DND-41 (cell line): ENCODE data around the gene SPARCL1.
A peak's percentile ranks its signal among the peaks of the same experiment; 100 is the strongest.
"Not testable (repeated sequence)": the region's sequence is repeated elsewhere in the genome, so short reads cannot be mapped to it uniquely, and the experiment has no call there.

Experiments
- ATAC-seq: fragments of 200-7000 bp; cut with Tn5 transposase; 3 replicates; pipeline ENCODE4 v1.9.1; 2021; ENCODE audit warnings: low read depth; ENCODE audit not compliant: insufficient read depth
- DNase-seq: peaks from one replicate; pipeline ENCODE4 v3.0.0-alpha.2; 2020
- H2AFZ ChIP-seq: 2 replicates; pipeline ENCODE4 v1.6.0; 2012; ENCODE audit warnings: low read depth, low read length
- H3K27ac ChIP-seq: 2 replicates; pipeline ENCODE4 v1.5.1; 2012; ENCODE audit warnings: low read length, inconsistent platforms
- H3K27me3 ChIP-seq: fragments of 200-600 bp; sonication (generic); 2 replicates; pipeline ENCODE4 v1.6.0; 2012; ENCODE audit warnings: low read length, mild to moderate bottlenecking, inconsistent platforms; ENCODE audit not compliant: insufficient read depth, poor library complexity
- H3K36me3 ChIP-seq: 2 replicates; pipeline ENCODE4 v1.5.1; 2012; ENCODE audit warnings: low read length, inconsistent platforms; ENCODE audit not compliant: insufficient read depth
- H3K4me1 ChIP-seq: 2 replicates; pipeline ENCODE4 v1.5.1; 2012; ENCODE audit warnings: mild to moderate bottlenecking, low read length; ENCODE audit not compliant: insufficient read depth
- H3K4me2 ChIP-seq: 2 replicates; pipeline ENCODE4 v1.6.0; 2012; ENCODE audit warnings: mild to moderate bottlenecking, moderate library complexity, low read length, inconsistent platforms; ENCODE audit not compliant: insufficient read depth
- H3K4me3 ChIP-seq, 2 experiments: fragments of 200-600 bp in 1 of 2; shearing (Covaris generic) in 1 of 2; 2 replicates each; pipeline ENCODE4 v1.5.1; 2012 to 2016; ENCODE audit warnings: inconsistent platforms in 2 of 2, low read length in 2 of 2, mild to moderate bottlenecking in 2 of 2, low read depth in 1 of 2, moderate library complexity in 1 of 2
- H3K79me2 ChIP-seq: 2 replicates; pipeline ENCODE4 v1.6.0; 2012; ENCODE audit warnings: low read length, inconsistent platforms; ENCODE audit not compliant: insufficient read depth
- H3K9ac ChIP-seq: 2 replicates; pipeline ENCODE4 v1.6.0; 2012; ENCODE audit warnings: low read depth, mild to moderate bottlenecking, inconsistent platforms, low read length, moderate library complexity
- H3K9me3 ChIP-seq: 2 replicates; pipeline ENCODE4 v1.5.1; 2012; ENCODE audit warnings: low read length, moderate library complexity, mild to moderate bottlenecking, inconsistent platforms; ENCODE audit not compliant: insufficient read depth, severe bottlenecking
- H4K20me1 ChIP-seq: 2 replicates; pipeline ENCODE4 v1.6.0; 2012; ENCODE audit warnings: low read length; ENCODE audit not compliant: insufficient read depth
- EZH2 ChIP-seq: IDR thresholded peaks from 3 replicates; pipeline ENCODE4 v1.6.1; 2012; ENCODE audit warnings: borderline replicate concordance, low read depth, mild to moderate bottlenecking, moderate library complexity, low read length, inconsistent platforms; ENCODE audit not compliant: severe bottlenecking
- TF ChIP-seq, protein P1 (sequence below): IDR thresholded peaks from 2 replicates; pipeline ENCODE4 v1.5.1; 2012; ENCODE audit warnings: borderline replicate concordance, low read length, moderate library complexity, mild to moderate bottlenecking; ENCODE audit not compliant: poor library complexity, severe bottlenecking; ENCODE audit errors: extremely low read depth

Gene SPARCL1

DNA sequence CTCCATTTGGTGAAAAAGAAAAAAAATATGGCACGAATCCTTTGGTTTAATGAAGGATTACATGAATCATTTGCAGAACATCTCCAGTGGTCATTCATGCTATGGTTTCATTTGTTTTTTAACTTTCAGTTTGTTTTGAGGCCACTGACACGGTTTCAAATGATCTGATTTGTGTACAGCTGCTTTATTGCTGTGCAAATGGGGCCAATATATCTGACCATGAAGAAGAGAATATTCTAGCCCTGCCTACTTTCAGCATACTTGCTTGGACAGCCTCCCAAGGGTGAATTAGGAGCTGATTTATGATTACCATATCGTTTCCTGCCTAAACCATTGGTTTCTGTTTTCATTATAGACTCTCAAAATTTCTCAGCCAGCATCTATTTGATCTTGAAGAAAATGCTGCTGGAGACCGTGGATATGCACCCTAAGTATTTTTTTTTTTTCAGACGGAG lies 30.7 kb downstream of the SPARCL1 start:
- Histone ChIP-seq H3K36me3 (no peaks in the 10 kb centered on the region), H3K9ac (no peak overlapping the region), H3K27ac (no peak overlapping the region), H2AFZ (no peak overlapping the region), H3K4me2 (no peak overlapping the region), H4K20me1 (no peaks in the 10 kb centered on the region), H3K4me3 (no peak overlapping the region), H3K4me1 (no peaks in the 10 kb centered on the region), H3K9me3 (no peaks in the 10 kb centered on the region), H3K79me2 (no peaks in the 10 kb centered on the region), H3K27me3 (no peaks in the 10 kb centered on the region)
- DNase-seq (no peak), ATAC-seq (no peak)
- TF ChIP-seq, protein P1, sequence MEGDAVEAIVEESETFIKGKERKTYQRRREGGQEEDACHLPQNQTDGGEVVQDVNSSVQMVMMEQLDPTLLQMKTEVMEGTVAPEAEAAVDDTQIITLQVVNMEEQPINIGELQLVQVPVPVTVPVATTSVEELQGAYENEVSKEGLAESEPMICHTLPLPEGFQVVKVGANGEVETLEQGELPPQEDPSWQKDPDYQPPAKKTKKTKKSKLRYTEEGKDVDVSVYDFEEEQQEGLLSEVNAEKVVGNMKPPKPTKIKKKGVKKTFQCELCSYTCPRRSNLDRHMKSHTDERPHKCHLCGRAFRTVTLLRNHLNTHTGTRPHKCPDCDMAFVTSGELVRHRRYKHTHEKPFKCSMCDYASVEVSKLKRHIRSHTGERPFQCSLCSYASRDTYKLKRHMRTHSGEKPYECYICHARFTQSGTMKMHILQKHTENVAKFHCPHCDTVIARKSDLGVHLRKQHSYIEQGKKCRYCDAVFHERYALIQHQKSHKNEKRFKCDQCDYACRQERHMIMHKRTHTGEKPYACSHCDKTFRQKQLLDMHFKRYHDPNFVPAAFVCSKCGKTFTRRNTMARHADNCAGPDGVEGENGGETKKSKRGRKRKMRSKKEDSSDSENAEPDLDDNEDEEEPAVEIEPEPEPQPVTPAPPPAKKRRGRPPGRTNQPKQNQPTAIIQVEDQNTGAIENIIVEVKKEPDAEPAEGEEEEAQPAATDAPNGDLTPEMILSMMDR = no peak
- no peak for TF ChIP-seq EZH2

DNA sequence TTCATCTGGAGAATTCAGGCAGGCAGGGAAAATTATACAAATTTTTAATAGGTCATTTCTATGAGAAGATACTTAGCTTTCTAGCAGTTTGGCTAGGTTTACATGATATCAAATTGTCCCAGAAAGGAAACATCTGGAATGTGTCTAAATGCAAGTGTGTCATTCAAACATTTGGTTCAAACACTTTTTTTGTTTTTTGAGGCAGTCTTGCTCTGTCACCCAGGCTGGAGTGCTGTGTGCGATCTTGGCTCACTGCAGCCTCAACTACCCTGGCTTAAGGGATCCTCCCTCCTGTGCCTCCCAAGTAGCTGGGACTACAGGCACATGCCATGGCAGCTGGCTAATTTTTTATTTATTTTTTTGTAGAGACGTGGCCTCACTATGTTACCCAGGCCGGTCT lies 31.6 kb downstream of the SPARCL1 start:
- H3K4me2 ChIP-seq = no peak overlapping the region
- no peak overlapping the region for H3K27ac ChIP-seq
- H3K9ac ChIP-seq = no peak overlapping the region
- H3K36me3 ChIP-seq = no peaks in the 10 kb centered on the region
- no peak for DNase-seq
- no peak for TF ChIP-seq EZH2
- H2AFZ ChIP-seq = no peak overlapping the region
- no peaks in the 10 kb centered on the region for H3K27me3 ChIP-seq
- ATAC-seq = no peak
- no peaks in the 10 kb centered on the region for H3K4me1 ChIP-seq
- H3K79me2 ChIP-seq = no peaks in the 10 kb centered on the region
- no peak overlapping the region for H3K4me3 ChIP-seq
- H3K9me3 ChIP-seq = no peaks in the 10 kb centered on the region
- no peaks in the 10 kb centered on the region for H4K20me1 ChIP-seq

DNA sequence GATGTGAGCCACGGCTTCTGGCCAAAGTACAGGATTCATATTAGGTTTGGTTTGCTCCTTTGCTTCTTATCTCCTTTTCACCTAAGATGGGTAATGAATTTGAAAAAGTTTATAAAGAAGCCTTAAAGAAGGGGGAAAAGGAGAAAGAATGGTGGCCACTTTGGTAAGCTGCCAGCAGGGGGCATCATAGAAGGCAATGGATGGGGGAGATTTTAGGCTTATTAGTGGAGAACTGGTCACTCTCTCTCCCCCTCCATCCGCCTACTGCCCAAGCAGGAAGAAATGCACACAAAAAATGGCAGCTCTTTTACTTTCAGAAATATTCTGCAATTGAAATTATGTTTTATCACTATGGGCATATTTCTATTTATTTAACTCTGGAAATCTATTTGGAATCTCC lies 32.0 kb downstream of the SPARCL1 start:
- Histone ChIP-seq H3K27me3 (no peaks in the 10 kb centered on the region), H3K36me3 (no peaks in the 10 kb centered on the region), H2AFZ (no peak overlapping the region), H3K9ac (no peak overlapping the region), H3K27ac (no peak overlapping the region), H3K4me3 (no peak overlapping the region), H4K20me1 (no peaks in the 10 kb centered on the region), H3K4me2 (no peak overlapping the region), H3K9me3 (no peaks in the 10 kb centered on the region), H3K4me1 (no peaks in the 10 kb centered on the region), H3K79me2 (no peaks in the 10 kb centered on the region)
- TF ChIP-seq EZH2 = no peak
- TF ChIP-seq, protein P1 = peak; percentile 44
- DNase-seq = no peak
- ATAC-seq = no peak

DNA sequence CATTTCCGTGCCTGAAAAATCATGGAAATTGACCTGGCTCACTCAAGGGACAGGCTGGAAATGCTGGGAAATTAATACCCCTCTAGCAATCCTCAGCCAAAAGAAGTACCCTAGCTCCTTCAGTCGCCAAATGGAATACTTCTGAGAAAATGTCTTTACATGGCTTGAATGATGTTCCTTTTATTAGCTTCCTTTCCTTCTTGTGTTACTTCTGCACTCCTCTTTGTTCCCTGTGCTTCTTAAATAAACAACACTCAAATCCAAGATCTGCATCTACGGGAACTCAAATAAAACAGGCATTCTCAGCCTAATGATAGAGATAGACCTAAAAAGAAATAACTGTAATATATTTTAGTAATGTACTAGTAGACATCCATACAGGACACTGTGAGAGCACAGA lies 36.1 kb downstream of the SPARCL1 start:
- DNase-seq = no peak
- H3K9ac ChIP-seq = no peak overlapping the region
- no peaks in the 10 kb centered on the region for H3K9me3 ChIP-seq
- H3K36me3 ChIP-seq = no peaks in the 10 kb centered on the region
- H3K79me2 ChIP-seq = no peaks in the 10 kb centered on the region
- no peak overlapping the region for H3K27ac ChIP-seq
- TF ChIP-seq, protein P1 = no peak
- no peak for TF ChIP-seq EZH2
- H2AFZ ChIP-seq = no peak overlapping the region
- H3K4me3 ChIP-seq = no peak overlapping the region
- H3K4me2 ChIP-seq = no peak overlapping the region
- no peaks in the 10 kb centered on the region for H4K20me1 ChIP-seq
- no peak for ATAC-seq
- H3K4me1 ChIP-seq = no peaks in the 10 kb centered on the region
- H3K27me3 ChIP-seq = no peaks in the 10 kb centered on the region

DNA sequence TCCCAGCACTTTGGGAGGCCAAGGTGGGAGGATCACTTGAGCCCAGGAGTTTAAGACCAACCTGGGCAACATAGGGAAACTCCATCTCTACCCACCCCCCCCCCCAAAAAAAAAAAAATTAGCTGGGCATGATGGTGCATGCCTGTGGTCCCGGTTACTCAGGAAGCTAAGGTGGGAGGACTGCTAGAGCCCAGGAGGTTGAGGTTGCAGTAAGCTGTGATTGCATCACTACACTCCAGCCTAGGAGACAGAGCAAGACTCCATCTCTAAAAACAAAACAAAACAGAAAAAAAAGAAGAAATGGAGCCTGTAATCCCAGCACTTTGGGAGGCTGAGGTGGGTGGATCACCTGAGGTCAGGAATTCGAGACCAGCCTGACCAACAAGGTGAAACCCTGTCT lies 37.3 kb downstream of the SPARCL1 start:
- H3K4me3 ChIP-seq, H2AFZ ChIP-seq, DNase-seq, H3K79me2 ChIP-seq, H3K36me3 ChIP-seq, H4K20me1 ChIP-seq, H3K27me3 ChIP-seq, ATAC-seq, H3K9ac ChIP-seq, H3K9me3 ChIP-seq, H3K27ac ChIP-seq, H3K4me1 ChIP-seq, H3K4me2 ChIP-seq: not testable (repeated sequence)
